Neural crest cell (in vitro differentiated cells): Measurements from ENCODE around the gene ATP8A1. TPM values are rescaled to one million over a fixed set of nuclear protein-coding genes. Genes with fewer than 3 reads are reported as not detected.

Source experiments
- DNase-seq: peaks from one replicate; pipeline ENCODE4 v3.0.0; 2021; ENCODE audit warnings: low read depth, mixed read lengths, low spot score
- H3K27ac Mint-ChIP-seq: one replicate; pipeline ENCODE4 v1.8.0; 2021; ENCODE audit warnings: mild to moderate bottlenecking, mixed read lengths; ENCODE audit not compliant: unreplicated experiment
- H3K27me3 Mint-ChIP-seq: 2 replicates; pipeline ENCODE4 v1.8.0; 2021; ENCODE audit warnings: low read depth, mild to moderate bottlenecking, mixed read lengths
- H3K36me3 Mint-ChIP-seq: 2 replicates; pipeline ENCODE4 v1.8.0; 2021; ENCODE audit warnings: low read depth, mild to moderate bottlenecking, mixed read lengths
- H3K4me1 Mint-ChIP-seq: 2 replicates; pipeline ENCODE4 v1.8.0; 2021; ENCODE audit warnings: mixed read lengths
- H3K4me3 Mint-ChIP-seq: one replicate; pipeline ENCODE4 v1.8.0; 2021; ENCODE audit warnings: mild to moderate bottlenecking, mixed read lengths
- H3K9me3 Mint-ChIP-seq: 2 replicates; pipeline ENCODE4 v1.8.0; 2021; ENCODE audit warnings: mixed read lengths
- total RNA-seq: library from RNA; stranded (reverse); gene quantifications from 2 replicates; pipeline ENCODE4 v1.2.1, GENCODE V29; 2021
- TF ChIP-seq, protein P1 (sequence below): fragments of 200-600 bp; sonication (generic); conservative IDR thresholded peaks from 2 replicates; pipeline ENCODE4 v1.5.0; 2021; ENCODE audit warnings: antibody characterized with exemption, mild to moderate bottlenecking

The ATP8A1 gene
- total RNA-seq, 1 donor from 2014 or later, result 11.9 TPM

- H3K27me3 Mint-ChIP-seq, result no peaks in the 10 kb centered on the region
- H3K27ac Mint-ChIP-seq, result no peak overlapping the region
- DNase-seq, result no peak
- H3K4me3 Mint-ChIP-seq, result no peak overlapping the region
- peaks cover 5% of the 10 kb centered on the region for H3K4me1 Mint-ChIP-seq
- peaks cover 2% of the 10 kb centered on the region for H3K9me3 Mint-ChIP-seq
- H3K36me3 Mint-ChIP-seq, result peaks cover 9% of the 10 kb centered on the region
- TF ChIP-seq, protein P1, sequence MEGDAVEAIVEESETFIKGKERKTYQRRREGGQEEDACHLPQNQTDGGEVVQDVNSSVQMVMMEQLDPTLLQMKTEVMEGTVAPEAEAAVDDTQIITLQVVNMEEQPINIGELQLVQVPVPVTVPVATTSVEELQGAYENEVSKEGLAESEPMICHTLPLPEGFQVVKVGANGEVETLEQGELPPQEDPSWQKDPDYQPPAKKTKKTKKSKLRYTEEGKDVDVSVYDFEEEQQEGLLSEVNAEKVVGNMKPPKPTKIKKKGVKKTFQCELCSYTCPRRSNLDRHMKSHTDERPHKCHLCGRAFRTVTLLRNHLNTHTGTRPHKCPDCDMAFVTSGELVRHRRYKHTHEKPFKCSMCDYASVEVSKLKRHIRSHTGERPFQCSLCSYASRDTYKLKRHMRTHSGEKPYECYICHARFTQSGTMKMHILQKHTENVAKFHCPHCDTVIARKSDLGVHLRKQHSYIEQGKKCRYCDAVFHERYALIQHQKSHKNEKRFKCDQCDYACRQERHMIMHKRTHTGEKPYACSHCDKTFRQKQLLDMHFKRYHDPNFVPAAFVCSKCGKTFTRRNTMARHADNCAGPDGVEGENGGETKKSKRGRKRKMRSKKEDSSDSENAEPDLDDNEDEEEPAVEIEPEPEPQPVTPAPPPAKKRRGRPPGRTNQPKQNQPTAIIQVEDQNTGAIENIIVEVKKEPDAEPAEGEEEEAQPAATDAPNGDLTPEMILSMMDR, result no peak
Measured at GRCh38 chr4:42612898-42613297, 44.0 kb downstream of the ATP8A1 start.

GRCh38 chr4:42610941-42611340 lies 46.0 kb downstream of the ATP8A1 start:
- no peak overlapping the region for H3K27ac Mint-ChIP-seq
- no peak overlapping the region for H3K4me3 Mint-ChIP-seq
- peaks cover 2% of the 10 kb centered on the region for H3K9me3 Mint-ChIP-seq
- no peak for DNase-seq
- peaks cover 5% of the 10 kb centered on the region for H3K4me1 Mint-ChIP-seq
- H3K27me3 Mint-ChIP-seq, result no peaks in the 10 kb centered on the region
- peaks cover 9% of the 10 kb centered on the region for H3K36me3 Mint-ChIP-seq
- TF ChIP-seq, protein P1, result no peak

GRCh38 chr4:42609051-42609450 lies 47.9 kb downstream of the ATP8A1 start:
- Mint-ChIP-seq H3K27me3 (no peaks in the 10 kb centered on the region), H3K4me1 (peaks cover 5% of the 10 kb centered on the region), H3K9me3 (no peaks in the 10 kb centered on the region), H3K4me3 (no peak overlapping the region), H3K27ac (no peak overlapping the region), H3K36me3 (peaks cover 4% of the 10 kb centered on the region)
- no peak for DNase-seq
- TF ChIP-seq, protein P1, result no peak

DNA sequence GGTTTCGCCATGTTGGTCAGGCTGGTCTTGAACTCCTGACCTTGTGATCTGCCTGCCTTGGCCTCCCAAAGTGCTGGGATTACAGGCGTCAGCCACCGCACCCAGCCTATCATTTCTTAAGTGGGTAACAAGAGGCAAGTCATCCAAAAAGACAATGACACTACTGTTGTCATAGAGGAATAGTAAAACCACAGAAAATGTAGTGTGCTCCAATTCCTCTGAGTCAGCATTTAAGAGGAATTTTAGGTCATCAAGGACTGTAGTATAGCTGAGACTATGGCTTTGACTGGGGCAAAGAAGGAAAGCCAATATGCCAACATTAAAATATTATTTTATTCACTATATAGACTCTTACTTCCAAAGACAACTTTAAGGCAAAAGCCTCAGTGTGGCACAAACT lies 48.4 kb downstream of the ATP8A1 start:
- H3K4me3 Mint-ChIP-seq, result no peak overlapping the region
- H3K36me3 Mint-ChIP-seq, result peaks cover 4% of the 10 kb centered on the region
- H3K4me1 Mint-ChIP-seq, result peaks cover 5% of the 10 kb centered on the region
- TF ChIP-seq, protein P1, result no peak
- H3K27me3 Mint-ChIP-seq, result no peaks in the 10 kb centered on the region
- no peaks in the 10 kb centered on the region for H3K9me3 Mint-ChIP-seq
- no peak for DNase-seq
- no peak overlapping the region for H3K27ac Mint-ChIP-seq

DNA sequence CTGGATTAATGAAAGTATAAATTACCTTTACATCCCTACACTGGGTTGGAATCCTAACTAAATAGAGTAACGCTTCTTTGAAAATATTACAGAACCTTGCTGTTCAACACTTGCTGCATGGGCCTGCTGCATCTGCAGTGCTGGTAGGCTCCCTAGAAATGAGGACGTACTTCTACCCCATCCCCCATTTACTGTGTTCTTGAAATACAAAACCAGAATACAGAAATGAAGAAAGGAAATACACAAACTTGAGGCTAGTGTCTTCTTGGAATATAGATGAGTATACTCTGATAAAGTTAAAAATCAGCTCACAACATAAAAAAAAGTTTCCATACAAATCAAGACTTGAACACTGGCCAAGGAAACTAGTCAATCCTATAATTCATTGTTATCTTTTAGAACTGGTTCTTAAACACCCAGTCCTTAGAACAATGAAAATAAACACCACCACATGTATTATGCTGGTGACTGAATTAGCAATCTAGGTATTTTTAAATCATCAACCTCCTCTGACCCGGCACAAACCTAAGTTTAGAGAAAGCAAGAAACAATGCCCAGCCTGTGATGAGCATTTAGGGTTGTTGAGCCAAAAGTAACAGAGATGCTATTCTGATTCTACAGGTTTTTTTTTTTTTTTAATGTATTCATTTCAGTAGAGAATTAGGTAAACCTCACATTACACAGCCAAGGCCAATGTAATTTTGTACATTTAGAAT lies 49.7 kb downstream of the ATP8A1 start:
- peaks cover 2% of the 10 kb centered on the region for H3K36me3 Mint-ChIP-seq
- TF ChIP-seq, protein P1, result no peak
- DNase-seq, result no peak
- H3K9me3 Mint-ChIP-seq, result no peaks in the 10 kb centered on the region
- peaks cover 5% of the 10 kb centered on the region for H3K4me1 Mint-ChIP-seq
- no peak overlapping the region for H3K4me3 Mint-ChIP-seq
- H3K27ac Mint-ChIP-seq, result no peak overlapping the region
- no peaks in the 10 kb centered on the region for H3K27me3 Mint-ChIP-seq
